Urinary bladder (tissue), 4 donors: ENCODE results near the gene KIF5C. TPM values are rescaled to one million over a fixed set of nuclear protein-coding genes. Genes with fewer than 3 reads are reported as not detected.
"Not testable (repeated sequence)": the region's sequence is repeated elsewhere in the genome, so short reads cannot be mapped to it uniquely, and the experiment has no call there.

ENCODE experiments used
- DNase-seq: peaks from one replicate; pipeline ENCODE4 v3.0.0-alpha.2; 2015; ENCODE audit errors: extremely low spot score
- H3K27ac ChIP-seq: one replicate; pipeline ENCODE4 v1.5.1; 2013; ENCODE audit warnings: low read depth, mild to moderate bottlenecking, moderate library complexity
- H3K36me3 ChIP-seq: one replicate; pipeline ENCODE4 v1.6.1; 2013; ENCODE audit warnings: mild to moderate bottlenecking, moderate library complexity; ENCODE audit not compliant: insufficient read depth
- H3K4me1 ChIP-seq: one replicate; pipeline ENCODE4 v1.6.1; 2013; ENCODE audit warnings: mild to moderate bottlenecking, moderate library complexity; ENCODE audit not compliant: insufficient read depth
- H3K4me3 ChIP-seq: one replicate; pipeline ENCODE4 v1.5.1; 2013; ENCODE audit warnings: low read depth, low read length
- WGBS: extraction: QIAGEN DNeasy Blood & Tissue Kit; methylation state at CpG from one replicate; pipeline ENCODE4 v1.1.7; 2013; 5-methylcytosine and 5-hydroxymethylcytosine counted together
- polyA plus RNA-seq: library from polyadenylated mRNA; stranded (reverse); fragments of 200-250 nt; gene quantifications from one replicate; pipeline ENCODE4 v1.2.3, GENCODE V29; 2013
- total RNA-seq: library from RNA; depleted of rRNA; stranded (reverse); fragments of >200 nt; gene quantifications from one replicate; pipeline ENCODE4 v1.2.3, GENCODE V29; 2014
- donor health status: healthy with polysubstance abuse.
- donor health status: healthy.

Gene KIF5C
- total and polyA plus RNA-seq, 2 donors = 2.8 to 10.8 TPM

DNA sequence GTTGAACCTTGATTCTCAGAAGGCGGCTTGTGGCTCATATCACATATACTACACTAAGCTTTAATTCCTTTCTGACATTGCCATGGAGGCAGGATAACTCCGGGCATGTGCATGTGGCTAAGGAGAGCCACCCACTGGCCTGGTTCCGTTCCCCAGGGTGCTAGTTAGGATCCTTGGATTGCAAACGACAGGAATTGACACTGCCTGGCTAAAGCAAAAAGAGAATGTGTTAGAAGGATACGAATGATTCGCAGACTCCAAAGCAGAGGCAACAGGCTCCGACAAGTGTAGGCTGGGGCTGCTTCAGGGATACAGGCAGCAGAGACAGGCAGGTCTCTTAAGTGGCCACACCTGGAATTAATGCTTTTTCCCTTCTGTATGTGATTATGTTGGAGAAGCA, 92.0 kb downstream of the KIF5C start:
- no peaks in the 10 kb centered on the region for H3K4me1 ChIP-seq
- no peaks in the 10 kb centered on the region for H3K36me3 ChIP-seq
- no peak for DNase-seq
- no peak overlapping the region for H3K27ac ChIP-seq
- H3K4me3 ChIP-seq = no peak overlapping the region
- 81% methylated on average over 7 of the region's 7 CpGs for WGBS

DNA sequence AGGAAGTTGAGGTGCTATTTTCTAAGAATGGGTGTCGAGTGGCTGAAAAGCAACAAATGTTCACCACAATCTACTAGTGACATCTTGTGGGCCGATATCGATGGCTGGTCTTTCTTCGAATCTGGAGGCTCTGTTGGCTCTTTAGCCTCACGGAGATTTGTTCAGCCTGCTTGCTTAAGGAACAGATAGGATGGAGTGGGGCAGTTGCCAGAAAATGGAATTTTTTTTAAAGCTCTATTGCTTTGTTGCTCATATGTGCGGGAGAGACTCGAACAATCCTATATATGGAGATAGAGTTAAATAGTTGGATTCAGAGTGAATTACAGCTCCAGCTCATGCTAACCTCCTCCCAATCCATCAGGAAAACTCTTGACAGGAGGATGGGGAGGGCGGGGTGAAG, 92.6 kb downstream of the KIF5C start:
- H3K4me3 ChIP-seq = no peak overlapping the region
- H3K36me3 ChIP-seq = no peaks in the 10 kb centered on the region
- H3K4me1 ChIP-seq = no peaks in the 10 kb centered on the region
- WGBS = 37% methylated on average over 8 of the region's 8 CpGs
- no peak overlapping the region for H3K27ac ChIP-seq
- no peak for DNase-seq

GRCh38 chr2:148968301-148968700, 93.3 kb downstream of the KIF5C start:
- 88% methylated on average over 4 of the region's 4 CpGs for WGBS
- Histone ChIP-seq H3K36me3 (no peaks in the 10 kb centered on the region), H3K4me3 (no peak overlapping the region), H3K4me1 (no peaks in the 10 kb centered on the region), H3K27ac (no peak overlapping the region)
- no peak for DNase-seq

- no peaks in the 10 kb centered on the region for H3K4me1 ChIP-seq
- H3K27ac ChIP-seq = no peak overlapping the region
- 86% methylated on average over 4 of the region's 4 CpGs for WGBS
- H3K4me3 ChIP-seq = no peak overlapping the region
- no peaks in the 10 kb centered on the region for H3K36me3 ChIP-seq
- no peak for DNase-seq
Measured at GRCh38 chr2:148968776-148969319, 93.8 kb downstream of the KIF5C start.

DNA sequence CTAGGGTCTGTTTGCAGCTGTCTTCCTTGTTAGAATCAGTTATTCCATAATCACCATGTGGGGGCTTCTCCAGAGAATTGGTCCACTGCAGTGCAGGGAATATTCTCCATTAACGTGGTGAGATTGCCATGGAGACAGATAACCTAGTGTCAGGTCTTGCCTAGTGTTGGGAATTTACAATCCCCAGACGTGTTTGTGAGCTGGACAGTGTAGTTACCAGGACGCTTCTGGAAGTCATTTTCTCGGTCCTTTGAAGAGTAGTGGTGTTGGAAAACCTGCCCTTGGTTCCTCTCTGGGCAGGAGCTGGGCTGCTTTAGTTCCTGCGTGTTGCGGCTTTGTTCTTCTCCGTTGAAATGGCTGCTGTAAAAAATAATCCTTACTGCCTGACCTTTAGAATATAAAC, 94.6 kb downstream of the KIF5C start:
- H3K27ac ChIP-seq = no peak overlapping the region
- H3K36me3 ChIP-seq = no peaks in the 10 kb centered on the region
- DNase-seq = no peak
- 35% methylated on average over 7 of the region's 7 CpGs for WGBS
- H3K4me3 ChIP-seq = no peak overlapping the region
- no peaks in the 10 kb centered on the region for H3K4me1 ChIP-seq

GRCh38 chr2:148970385-148970784, 95.4 kb downstream of the KIF5C start:
- Histone ChIP-seq H3K4me1 (no peaks in the 10 kb centered on the region), H3K4me3 (no peak overlapping the region), H3K27ac (no peak overlapping the region), H3K36me3 (no peaks in the 10 kb centered on the region)
- 82% methylated on average over 2 of the region's 2 CpGs for WGBS
- DNase-seq = no peak

GRCh38 chr2:148971547-148971946, 96.5 kb downstream of the KIF5C start:
- WGBS = 80% methylated on average over 3 of the region's 3 CpGs
- no peak overlapping the region for H3K4me3 ChIP-seq

DNA sequence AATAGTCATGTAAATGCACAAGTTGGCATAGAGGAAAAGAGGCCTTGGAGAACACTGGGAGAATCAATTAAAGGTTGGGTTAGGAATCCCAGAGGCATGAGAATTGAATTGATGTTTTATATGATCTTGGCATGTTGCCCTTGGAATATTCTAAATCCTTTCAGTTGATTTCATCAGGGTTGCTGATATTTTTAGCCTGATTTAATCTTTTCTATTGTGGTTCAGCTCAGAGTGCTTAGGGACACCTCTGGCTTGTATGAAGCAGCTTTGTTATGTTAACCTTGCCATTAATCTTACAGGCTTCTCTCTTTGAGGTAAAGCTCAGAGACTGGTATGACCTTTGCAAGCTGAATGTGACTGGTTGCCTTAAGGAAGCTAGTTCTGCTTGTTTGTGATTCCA, 99.1 kb downstream of the KIF5C start:
- Histone ChIP-seq H3K4me1 (no peaks in the 10 kb centered on the region), H3K27ac (no peak overlapping the region), H3K4me3 (no peak overlapping the region), H3K36me3 (no peaks in the 10 kb centered on the region)
- no peak for DNase-seq

More at GRCh38 chr2:148971547-148971946, 96.5 kb downstream of the KIF5C start:
- no peak overlapping the region for H3K27ac ChIP-seq
- H3K4me1 ChIP-seq = no peaks in the 10 kb centered on the region
- H3K36me3 ChIP-seq = no peaks in the 10 kb centered on the region
- no peak for DNase-seq

- no peak overlapping the region for H3K27ac ChIP-seq
- H3K4me3 ChIP-seq = no peak overlapping the region
- WGBS = 61% methylated on average over 7 of the region's 7 CpGs
- no peaks in the 10 kb centered on the region for H3K36me3 ChIP-seq
- H3K4me1 ChIP-seq = no peaks in the 10 kb centered on the region
- no peak for DNase-seq
Measured at GRCh38 chr2:148978026-148978685, 103.1 kb downstream of the KIF5C start.

DNA sequence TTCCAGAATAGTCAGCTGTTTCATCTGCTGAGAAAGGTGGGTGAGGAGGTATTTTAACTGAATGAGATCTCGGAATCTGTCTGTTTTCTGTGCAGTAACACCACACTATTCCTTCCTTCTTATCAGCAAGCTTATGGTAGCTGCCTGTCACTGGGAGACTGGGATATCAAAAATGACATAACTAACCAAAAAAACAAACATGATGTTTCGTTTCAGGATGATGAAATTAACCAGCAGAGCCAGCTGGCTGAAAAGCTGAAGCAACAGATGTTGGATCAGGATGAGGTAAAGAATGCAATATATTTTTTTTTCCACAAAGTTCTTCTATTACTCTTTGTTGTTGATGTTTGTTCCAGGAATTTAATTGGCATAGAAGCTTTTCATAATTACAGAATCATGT, 103.7 kb downstream of the KIF5C start:
- Histone ChIP-seq H3K27ac (no peak overlapping the region), H3K4me3 (no peak overlapping the region), H3K36me3 (no peaks in the 10 kb centered on the region), H3K4me1 (no peaks in the 10 kb centered on the region)
- WGBS = 44% methylated on average over 2 of the region's 2 CpGs
- no peak for DNase-seq

GRCh38 chr2:148979164-148979918, 104.3 kb downstream of the KIF5C start:
- DNase-seq = no peak
- Histone ChIP-seq H3K4me1 (no peaks in the 10 kb centered on the region), H3K27ac (no peak overlapping the region), H3K4me3 (no peak overlapping the region), H3K36me3 (no peaks in the 10 kb centered on the region)
- WGBS = 89% methylated on average over 6 of the region's 6 CpGs

DNA sequence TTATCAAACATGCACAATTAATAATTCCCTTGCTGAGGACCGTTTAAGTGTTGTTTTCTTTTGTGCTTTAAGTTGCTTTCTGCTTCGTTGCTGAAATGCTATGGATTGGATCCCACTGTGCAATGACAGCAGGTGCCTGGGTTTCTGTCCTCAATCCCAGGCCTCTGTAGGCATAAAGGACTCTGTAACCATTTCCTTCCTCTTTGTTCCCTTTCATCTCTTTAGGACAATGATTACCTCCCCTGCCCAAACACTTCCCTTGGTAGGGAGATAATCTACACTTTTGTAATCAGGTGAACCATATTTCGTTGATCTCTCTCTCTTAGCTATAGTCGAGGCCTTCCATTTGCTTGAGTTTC, 104.9 kb downstream of the KIF5C start:
- 68% methylated on average over 4 of the region's 4 CpGs for WGBS

GRCh38 chr2:148980496-148980895, 105.5 kb downstream of the KIF5C start:
- WGBS = 91% methylated on average over 3 of the region's 3 CpGs
- not testable (repeated sequence) for H3K36me3 ChIP-seq

More for the DNA sequence above, 104.9 kb downstream of the KIF5C start:
- DNase-seq = no peak
- no peak overlapping the region for H3K4me3 ChIP-seq
- no peaks in the 10 kb centered on the region for H3K36me3 ChIP-seq
- H3K27ac ChIP-seq = no peak overlapping the region
- no peaks in the 10 kb centered on the region for H3K4me1 ChIP-seq

DNA sequence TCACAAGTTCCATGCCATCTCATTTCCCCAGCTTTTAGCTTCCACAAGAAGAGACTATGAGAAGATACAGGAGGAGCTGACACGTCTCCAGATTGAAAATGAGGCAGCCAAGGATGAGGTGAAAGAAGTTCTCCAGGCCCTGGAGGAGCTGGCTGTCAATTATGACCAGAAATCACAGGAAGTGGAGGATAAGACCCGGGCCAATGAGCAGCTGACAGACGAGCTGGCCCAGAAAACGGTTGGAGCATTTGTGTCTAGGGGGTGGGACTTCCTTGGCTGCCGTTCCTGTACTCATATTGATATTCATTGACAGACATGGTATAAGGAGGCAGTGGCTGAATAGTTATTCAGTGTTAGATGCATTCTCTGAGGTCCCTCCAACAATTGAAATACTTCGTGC, 106.3 kb downstream of the KIF5C start:
- 78% methylated on average over 6 of the region's 6 CpGs for WGBS
- no peak for DNase-seq

More at GRCh38 chr2:148980496-148980895, 105.5 kb downstream of the KIF5C start:
- not testable (repeated sequence) for H3K4me1 ChIP-seq, DNase-seq, H3K27ac ChIP-seq, H3K4me3 ChIP-seq

More for the DNA sequence above, 106.3 kb downstream of the KIF5C start:
- H3K4me1 ChIP-seq = no peaks in the 10 kb centered on the region
- H3K27ac ChIP-seq = no peak overlapping the region
- no peak overlapping the region for H3K4me3 ChIP-seq
- H3K36me3 ChIP-seq = no peaks in the 10 kb centered on the region
